ENCODE results near the gene ANKRD13D. TPM values are rescaled to one million over a fixed set of nuclear protein-coding genes. Genes with fewer than 3 reads are reported as not detected.
A peak's percentile ranks its signal among the peaks of the same experiment; 100 is the strongest.
"Not testable (repeated sequence)": the region's sequence is repeated elsewhere in the genome, so short reads cannot be mapped to it uniquely, and the experiment has no call there.

Gene ANKRD13D
- polyA plus RNA-seq, 1 donor, result 35.5 TPM

DNA sequence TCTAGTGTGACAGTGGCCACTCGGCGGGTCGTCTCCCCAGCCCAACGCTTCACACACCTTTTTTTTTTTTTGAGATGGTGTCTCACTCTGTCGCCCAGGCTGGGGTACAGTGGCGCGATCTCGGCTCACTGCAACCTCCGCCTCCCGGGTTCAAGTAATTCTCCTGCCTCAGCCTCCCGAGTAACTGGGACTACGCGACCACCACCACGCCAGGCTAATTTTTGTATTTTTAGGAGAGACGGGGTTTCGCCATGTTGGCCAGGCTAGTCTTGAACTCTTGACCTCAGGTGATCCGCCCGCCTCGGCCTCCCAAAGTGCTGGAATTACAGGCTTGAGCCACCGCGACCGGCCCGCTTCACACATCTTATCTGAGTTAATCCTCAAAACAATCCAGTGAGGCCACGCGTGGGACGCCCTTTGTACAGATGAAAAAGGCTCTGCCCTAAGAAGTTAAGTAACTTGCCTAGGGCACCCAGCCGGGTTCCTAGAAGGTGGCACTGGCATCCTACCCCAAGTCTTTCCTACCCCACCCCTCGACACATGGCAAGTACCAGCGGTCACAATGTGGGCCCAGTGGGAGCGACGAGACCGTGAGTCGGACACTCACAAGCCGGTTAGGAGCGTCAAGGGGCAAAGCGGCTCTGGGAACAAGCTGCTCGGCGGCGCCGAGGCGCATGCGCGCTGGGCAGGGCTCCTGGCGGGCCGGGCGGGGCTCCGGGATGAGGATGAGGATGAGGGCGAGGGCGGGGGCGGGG lies 28.0 kb upstream of the ANKRD13D start:
- DNase-seq, result not testable (repeated sequence)

GRCh38 chr11:67261640-67261945 lies 27.5 kb upstream of the ANKRD13D start:
- DNase-seq, result no peak

DNA sequence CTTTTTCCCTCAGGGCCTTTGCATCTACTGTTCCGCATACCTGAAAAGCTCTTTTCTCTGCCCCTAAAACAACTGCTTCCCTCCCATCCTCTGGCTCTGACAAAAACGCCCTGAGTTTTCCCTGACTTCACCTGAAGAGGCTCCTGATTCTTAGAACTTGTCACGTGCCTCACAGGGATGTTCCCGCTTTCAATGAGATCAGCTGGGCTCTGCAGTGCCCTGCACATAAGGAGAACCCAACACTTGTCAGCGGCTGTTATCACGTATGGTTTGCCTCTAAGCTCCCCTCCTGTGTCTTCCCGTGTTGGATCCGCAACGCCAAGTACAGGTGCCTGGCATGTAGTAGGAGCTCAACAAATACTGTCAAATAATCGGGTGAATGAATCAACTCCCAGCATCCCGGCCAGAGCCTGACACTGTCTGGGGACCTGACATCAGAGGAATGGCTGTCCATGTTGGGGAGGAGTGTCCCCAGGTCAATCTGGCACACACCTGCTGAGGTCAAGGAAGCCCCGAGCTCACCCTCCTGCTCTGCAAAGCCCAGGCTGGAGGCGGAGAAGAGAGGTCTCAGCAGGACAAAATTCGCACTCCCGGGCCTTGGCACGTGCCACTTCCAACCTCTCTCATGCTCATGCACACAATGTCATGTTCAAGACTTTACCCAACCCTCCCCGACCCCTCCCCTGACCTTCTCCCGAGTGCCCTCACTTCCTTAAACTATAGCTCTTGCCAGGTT lies 27.0 kb upstream of the ANKRD13D start:
- no peak for DNase-seq

- peak; percentile 75 for DNase-seq
Observed at GRCh38 chr11:67262731-67263675, 26.1 kb upstream of the ANKRD13D start.

GRCh38 chr11:67264260-67264659 lies 24.8 kb upstream of the ANKRD13D start:
- no peak for DNase-seq

GRCh38 chr11:67264877-67265632 lies 24.0 kb upstream of the ANKRD13D start:
- DNase-seq, result no peak

GRCh38 chr11:67265633-67266448 lies 23.3 kb upstream of the ANKRD13D start:
- DNase-seq, result no peak

DNA sequence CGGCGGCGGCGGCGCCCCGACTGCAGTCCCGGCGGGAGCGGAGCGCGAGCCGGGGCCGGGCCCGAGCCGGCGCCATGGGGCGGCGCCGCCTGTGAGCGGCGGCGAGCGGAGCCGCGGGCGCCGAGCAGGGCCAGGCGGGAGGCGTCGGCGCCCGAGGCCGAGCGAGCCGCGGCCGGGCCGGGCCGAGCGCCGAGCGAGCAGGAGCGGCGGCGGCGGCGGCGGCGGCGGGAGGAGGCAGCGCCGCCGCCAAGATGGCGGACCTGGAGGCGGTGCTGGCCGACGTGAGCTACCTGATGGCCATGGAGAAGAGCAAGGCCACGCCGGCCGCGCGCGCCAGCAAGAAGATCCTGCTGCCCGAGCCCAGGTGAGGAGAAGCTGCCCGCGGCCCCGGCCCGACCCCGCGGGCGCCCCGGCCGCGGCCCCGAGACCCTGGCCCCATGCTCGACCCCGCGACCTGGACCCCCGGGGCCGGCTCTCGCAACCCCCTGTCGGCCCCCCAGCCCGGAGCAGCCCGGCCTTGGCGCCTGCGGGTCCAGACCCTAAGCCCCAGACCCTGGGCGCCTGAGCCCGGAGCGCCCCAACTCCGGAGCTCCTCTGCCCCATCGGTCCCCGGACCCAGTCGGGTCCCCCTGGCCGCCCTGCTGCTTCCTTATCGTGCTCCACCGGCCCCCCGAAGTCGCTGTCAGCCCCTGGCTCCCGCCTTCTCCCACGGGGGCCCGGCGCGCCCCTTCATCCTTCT lies 22.5 kb upstream of the ANKRD13D start, which contains the start of gene GRK2:
Gene GRK2 (plus strand): TSS at position 25 of the 739 bp plus-strand sequence. CDS start 227 bp downstream, at position 252.
- no peak for DNase-seq

DNA sequence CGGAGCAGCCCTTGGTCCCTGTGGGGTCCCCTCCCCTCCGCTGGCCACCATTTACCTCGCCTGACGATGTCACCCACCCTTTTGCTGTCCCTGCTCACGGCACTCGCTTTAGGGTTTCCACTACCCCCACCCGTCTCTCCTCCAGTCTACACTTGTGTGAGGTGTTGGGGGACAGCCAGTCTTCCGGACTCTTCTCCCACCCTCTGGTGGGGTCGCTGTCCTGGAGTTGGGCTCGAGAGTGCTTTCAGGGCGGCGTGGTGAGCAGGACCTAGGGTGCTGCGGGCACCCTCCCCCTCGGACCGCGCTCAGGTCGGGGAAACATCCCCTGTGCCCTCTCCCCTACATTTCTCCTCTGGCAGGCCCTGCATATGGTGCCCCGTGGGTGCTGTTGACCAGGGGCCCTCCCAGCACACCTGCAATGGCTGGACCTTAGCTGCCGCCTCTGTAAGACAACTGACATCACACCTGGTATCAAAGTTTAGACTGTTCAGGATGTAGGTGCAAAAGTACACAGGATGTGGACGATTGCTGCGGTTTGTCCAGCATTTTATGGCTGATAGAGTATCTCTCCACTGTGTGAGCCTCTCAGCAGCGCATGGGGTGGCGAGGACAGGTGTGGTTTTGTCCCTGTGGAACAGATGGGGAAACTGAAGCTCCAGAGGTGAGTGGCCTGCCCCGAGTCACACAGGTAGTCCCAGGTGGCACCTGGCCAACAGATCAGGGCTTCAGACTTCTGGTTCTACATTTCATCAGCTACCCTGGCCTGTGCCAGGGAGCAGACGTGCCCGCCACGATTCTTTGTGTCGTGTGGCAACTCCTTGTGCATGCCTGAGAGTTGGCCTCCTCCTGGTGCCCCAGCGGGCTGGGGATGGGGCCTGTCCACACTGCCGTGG lies 21.7 kb upstream of the ANKRD13D start:
- no peak for DNase-seq

GRCh38 chr11:67268081-67268961 lies 20.8 kb upstream of the ANKRD13D start:
- no peak for DNase-seq

DNA sequence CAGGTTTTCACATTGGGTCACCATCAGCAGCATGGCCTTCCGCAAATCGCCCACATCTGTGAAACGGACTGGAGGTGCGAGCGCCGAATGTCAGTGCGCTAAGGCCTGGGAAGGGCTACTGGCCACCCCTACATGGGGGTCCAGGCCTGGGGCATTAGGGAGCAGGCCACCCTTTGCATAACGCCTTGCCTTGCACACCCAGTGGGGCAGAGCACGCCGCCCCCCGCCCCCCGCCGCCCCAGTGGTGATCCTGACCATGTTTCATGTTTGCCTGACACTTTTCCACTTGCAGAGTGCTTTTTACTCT lies 20.2 kb upstream of the ANKRD13D start:
- no peak for DNase-seq

DNA sequence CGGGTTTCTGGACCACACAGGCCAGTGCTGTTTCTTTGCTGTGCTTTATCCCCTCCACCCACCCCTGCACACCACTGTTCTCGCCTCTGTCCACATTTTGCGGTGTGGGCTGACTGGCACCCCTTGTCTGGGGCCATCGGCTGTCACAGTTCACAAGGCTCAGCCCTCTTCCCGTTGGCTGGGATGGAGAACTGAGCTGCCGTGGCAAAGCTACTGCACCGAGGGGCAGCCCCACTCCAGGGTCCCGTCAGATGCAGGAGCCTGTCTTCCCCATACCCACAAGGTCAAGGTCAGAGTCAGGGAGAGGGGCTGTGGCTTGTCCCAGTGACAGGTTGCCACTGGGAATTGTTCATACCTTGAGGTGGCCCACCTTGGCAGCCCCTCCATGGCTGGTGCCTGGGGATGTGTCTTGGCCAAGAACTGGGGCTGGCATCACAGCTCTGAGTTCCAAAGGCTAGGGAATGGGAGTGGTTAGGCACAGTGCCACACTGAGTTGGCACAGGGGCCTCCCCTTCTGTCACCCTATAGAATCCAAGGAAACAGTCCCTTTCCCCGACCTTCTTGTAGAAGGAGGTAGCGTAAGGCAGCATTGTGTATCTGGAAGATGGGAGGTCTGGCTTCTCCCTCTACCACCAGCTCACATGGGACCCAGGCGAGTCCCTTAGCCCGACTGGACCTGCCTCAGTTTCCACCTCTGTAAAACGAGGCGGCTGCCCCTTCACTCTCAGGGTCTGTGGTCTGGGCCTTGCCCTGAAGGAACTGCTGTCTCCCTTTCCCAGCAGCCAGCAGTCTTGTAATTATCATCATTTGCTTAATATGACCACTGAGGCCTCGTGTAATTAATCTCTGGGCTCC lies 19.5 kb upstream of the ANKRD13D start:
- no peak for DNase-seq

- DNase-seq, result no peak
Observed at GRCh38 chr11:67270256-67271204, 18.6 kb upstream of the ANKRD13D start.

- no peak for DNase-seq
Observed at GRCh38 chr11:67271205-67271540, 17.9 kb upstream of the ANKRD13D start.

- DNase-seq, result no peak
Observed at GRCh38 chr11:67271541-67272284, 17.4 kb upstream of the ANKRD13D start.

Measured in left kidney (tissue), 2 donors.